ENCODE measurements around the gene KLK2. TPM values are rescaled to one million over a fixed set of nuclear protein-coding genes. Genes with fewer than 3 reads are reported as not detected.

KLK2 gene
- total and polyA plus RNA-seq, 8 donors = not detected

- Histone ChIP-seq H3K36me3 (no peaks in the 10 kb centered on the region), H3K4me1 (no peaks in the 10 kb centered on the region), H3K9me3 (no peaks in the 10 kb centered on the region), H3K27ac (no peak overlapping the region), H3K4me3 (no peak overlapping the region), H3K27me3 (peaks cover 31 to 84% of the 10 kb centered on the region in 2 donors)
- no peak for DNase-seq
- intact Hi-C loops (cut with DNase I) = no loop called here
- no peak for TF ChIP-seq CTCF (IDR thresholded peaks at IDR 0.05)
- ATAC-seq = no peak
These were observed 35.1 kb downstream of the KLK2 start for GRCh38 chr19:50908336-50908735.

- Histone ChIP-seq H3K27me3 (peaks cover 31 to 86% of the 10 kb centered on the region in 2 donors), H3K27ac (no peak overlapping the region), H3K9me3 (no peaks in the 10 kb centered on the region), H3K4me3 (no peak overlapping the region), H3K36me3 (no peaks in the 10 kb centered on the region), H3K4me1 (no peaks in the 10 kb centered on the region)
- intact Hi-C loops (cut with DNase I) = no loop called here
- TF ChIP-seq CTCF (IDR thresholded peaks at IDR 0.05) = no peak
- ATAC-seq (peak; percentile 45), DNase-seq (no peak)
These were observed 36.2 kb downstream of the KLK2 start for GRCh38 chr19:50909240-50910070.

- ATAC-seq = no peak
- DNase-seq = no peak
- peaks cover 31 to 89% of the 10 kb centered on the region in 2 donors for H3K27me3 ChIP-seq
- no peaks in the 10 kb centered on the region for H3K9me3 ChIP-seq
- intact Hi-C loops (cut with DNase I) = no loop called here
- TF ChIP-seq CTCF (IDR thresholded peaks at IDR 0.05) = no peak
- H3K4me3 ChIP-seq = no peak overlapping the region
- no peaks in the 10 kb centered on the region for H3K4me1 ChIP-seq
- H3K36me3 ChIP-seq = no peaks in the 10 kb centered on the region
- H3K27ac ChIP-seq = no peak overlapping the region
These were observed 37.5 kb downstream of the KLK2 start for GRCh38 chr19:50910722-50911121.

- DNase-seq (no peak), ATAC-seq (no peak)
- Histone ChIP-seq H3K4me1 (no peaks in the 10 kb centered on the region), H3K36me3 (no peaks in the 10 kb centered on the region), H3K9me3 (no peaks in the 10 kb centered on the region), H3K27me3 (peaks cover 31 to 90% of the 10 kb centered on the region in 2 donors), H3K27ac (no peak within 1 kb of the TSS), H3K4me3 (no peak within 1 kb of the TSS)
- intact Hi-C loops (cut with DNase I) = no loop called here
- no peak for TF ChIP-seq CTCF (IDR thresholded peaks at IDR 0.05)
These were observed 38.2 kb downstream of the KLK2 start, which contains the start of gene KLK4 for GRCh38 chr19:50911206-50912101. Gene KLK4 (minus strand): TSS chr19:50911395. CDS start chr19:50910738, 657 bp downstream.

- Histone ChIP-seq H3K4me1 (no peaks in the 10 kb centered on the region), H3K27ac (no peak overlapping the region), H3K27me3 (peaks cover 31 to 91% of the 10 kb centered on the region in 2 donors), H3K9me3 (no peaks in the 10 kb centered on the region), H3K4me3 (no peak overlapping the region), H3K36me3 (no peaks in the 10 kb centered on the region)
- ATAC-seq = no peak
- no peak for TF ChIP-seq CTCF (IDR thresholded peaks at IDR 0.05)
- intact Hi-C loops (cut with DNase I) = no loop called here
- no peak for DNase-seq
These were observed 38.9 kb downstream of the KLK2 start for GRCh38 chr19:50912102-50912599.

Measured in left lung (tissue), 10 donors.